CD4-positive, alpha-beta T cell treated with Interferon alpha-2 for 1 hour (primary cell): Measurements from ENCODE around the gene AGAP1.

ENCODE experiments used
- DNase-seq, 2 donors: peaks; one replicate each; pipeline ENCODE4 v3.0.0-alpha.2; 2020 to 2022

AGAP1 gene

DNA sequence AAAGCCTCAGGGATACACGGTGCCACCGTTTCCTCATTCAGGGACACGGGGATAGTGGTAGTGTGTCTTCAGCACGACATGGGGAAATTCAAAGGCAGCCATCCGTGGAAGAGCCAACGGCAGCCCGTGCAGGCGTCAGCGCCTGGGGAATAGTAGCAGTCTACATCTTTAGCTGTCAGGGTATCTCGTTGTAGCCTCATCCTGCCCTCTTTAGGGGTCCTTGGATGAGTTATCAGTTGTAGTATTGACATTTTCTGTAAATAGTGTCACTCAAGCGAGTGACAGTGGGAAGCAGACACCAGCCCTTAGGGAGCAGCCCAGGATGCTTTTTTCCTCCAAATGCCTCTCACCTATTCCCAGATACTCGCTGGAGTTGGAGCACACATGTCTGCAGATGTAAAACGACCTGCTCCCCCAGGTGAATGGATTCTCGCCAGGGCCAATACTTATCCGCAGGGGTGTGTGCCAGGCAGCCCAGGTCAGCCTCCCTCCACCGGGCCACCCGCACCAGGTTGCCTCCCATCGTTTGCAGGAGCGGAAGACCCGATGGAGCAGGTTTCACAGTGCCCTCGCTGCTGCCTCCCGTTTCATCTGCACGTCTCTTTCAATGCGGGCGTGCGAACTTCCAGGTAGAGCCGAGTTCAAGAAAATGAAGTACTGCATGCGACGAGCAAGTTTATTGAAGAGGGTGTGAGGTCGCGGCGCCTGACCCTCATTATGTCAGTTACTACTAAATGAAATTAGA is 41.0 kb downstream of the AGAP1 start:
- no peak for DNase-seq

DNA sequence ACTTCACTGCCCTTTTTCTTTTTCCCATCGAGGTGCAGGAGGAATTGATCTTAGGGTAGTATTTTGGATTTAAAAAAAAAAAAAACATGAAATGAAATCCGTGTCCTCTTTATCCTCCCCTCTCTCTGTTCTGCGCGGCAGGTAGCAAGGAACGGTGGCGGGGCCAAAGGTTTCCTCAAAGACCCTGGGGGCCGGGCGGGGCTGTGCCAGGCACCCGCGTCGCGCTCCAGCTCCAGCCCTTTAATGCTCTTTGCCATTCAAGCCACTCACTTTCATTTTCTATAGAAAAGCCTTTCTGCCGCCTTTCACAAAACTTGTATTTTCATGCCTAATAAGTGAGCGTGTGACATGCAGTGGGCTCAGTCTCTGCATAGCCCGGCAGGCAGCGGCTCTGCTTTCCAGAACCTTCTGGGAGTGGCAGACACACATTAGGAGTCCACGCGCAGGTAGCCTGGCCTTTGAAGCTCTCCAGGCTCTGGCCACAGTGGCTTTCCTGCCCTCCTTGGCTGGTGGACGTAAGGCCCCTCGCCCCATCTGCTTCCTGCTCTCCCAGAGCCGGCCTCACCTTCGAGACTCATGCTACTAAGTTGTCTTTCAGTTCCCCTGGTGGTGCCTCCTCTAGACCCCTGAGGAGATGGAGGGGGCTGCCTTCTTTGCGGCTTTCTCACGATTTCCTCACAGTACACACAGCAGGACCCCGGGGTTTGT is 41.7 kb downstream of the AGAP1 start:
- no peak for DNase-seq

DNA sequence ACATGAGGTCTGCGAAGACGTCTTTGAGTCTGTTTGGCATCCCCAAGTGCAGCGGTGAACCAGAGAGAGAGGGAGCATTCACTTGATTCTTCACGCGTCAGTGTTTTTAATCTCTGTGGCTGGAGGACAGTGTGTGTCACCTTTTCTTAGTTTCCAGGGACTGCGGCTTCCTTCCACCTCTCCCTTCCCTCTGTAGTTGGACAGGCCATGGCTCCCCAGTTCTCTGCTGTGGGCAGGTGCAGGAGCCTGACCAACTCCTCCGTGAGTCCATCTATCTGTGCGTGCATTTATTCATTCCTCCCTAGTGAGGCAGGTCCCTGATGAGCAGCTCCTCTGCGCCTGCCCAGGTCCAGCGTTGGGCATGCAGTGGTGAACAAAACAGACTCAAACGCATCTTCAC is 42.9 kb downstream of the AGAP1 start:
- no peak for DNase-seq

DNA sequence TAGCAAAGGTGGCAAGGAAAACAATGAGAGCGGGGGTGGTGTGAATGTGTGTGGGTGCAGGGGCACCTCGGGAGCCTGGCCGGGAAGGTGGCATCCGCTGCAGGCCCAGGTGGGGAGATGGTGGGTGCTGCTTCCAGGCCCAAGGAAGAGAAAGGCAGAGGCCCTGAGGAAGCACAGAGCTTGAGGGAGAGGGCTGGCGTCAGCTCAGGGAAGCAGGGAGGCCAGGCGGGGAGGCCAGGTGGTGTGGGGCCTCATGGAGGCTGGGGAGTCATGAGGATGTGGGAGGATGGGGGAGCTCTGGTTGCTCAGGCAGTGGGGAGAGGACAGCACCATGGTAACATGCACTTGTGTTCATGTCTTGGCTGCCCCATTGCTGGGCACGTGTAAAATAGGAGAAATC is 43.3 kb downstream of the AGAP1 start:
- no peak for DNase-seq

DNA sequence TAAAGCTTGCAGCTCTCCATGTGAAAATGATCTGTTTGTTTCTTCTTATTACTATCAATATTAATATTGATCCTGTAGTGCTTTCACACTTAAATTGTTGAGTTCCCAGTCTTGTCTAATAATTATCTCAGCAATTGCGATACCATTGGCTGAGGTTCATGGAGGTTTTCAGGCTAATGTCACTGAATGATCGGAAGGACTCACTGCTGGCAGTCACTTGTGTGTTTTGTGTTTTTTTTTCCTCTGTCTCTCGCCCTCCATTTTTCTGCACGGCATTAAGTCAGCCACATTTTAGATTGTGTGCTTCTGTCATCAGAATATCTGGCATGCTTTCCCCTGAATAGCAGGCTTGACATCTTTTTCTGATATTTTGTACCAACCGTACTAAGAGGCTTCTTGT is 43.7 kb downstream of the AGAP1 start:
- no peak for DNase-seq

DNA sequence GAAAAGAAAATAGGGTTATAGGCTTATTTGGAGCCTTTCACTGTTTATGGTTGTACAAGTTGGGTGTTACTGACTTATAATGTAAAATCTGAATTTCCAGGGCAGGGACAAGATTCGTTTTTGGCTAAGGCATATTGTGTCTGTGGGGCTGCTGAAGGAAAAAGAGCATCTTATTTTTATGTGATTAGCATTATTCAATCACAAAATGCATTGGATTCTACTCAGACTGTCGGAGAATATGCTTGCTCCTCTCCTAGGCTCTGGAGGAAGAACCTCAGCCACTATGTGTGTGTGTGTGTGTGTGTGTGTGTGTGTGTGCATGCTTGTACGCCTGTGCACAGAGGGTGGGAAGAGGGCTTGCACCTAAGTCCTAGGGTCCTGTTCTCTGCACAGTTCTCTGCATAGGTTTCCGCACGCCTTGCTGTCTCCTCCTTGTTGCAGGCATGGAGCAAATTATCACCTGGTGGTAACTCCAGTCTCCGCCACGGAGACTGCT is 44.3 kb downstream of the AGAP1 start:
- no peak for DNase-seq

DNA sequence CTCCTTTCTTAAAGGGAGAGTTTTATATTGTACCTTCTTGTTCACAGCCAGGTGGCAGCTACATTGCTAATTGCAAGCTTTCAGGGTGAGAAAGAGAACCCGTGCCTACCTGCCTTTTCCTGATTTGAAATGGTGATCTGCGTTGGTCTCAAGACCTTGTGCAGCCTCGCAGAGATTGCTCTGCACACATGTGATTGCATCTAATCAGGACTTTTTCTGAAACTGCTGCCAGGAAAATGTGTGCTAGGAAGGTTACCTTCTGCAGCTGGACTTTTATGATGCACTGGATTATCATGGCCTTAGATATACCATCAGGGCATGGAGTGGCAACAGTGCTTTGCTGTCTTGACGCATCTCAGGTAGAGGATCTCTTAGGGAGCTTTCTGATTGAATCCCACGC is 45.1 kb downstream of the AGAP1 start:
- DNase-seq = no peak

DNA sequence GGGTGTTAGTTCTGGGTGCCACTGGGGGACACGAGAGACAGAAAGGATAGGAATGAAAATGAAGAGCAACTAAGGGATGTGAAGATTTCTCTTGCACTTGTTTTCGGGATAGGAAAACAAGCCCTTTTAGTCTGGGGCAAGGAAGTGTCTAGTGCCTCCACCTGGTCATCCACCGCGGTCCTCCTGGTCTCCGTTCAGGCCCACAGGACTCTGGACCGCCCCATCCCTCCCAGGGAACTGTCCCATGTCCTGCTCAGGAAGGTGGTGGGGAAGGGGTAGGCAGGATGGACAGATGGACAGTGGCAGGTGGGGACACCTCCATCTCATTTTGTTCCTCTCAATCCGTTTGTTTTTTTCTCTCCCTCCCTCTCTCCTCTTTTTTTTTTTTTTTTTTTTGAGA is 45.9 kb downstream of the AGAP1 start:
- no peak for DNase-seq

DNA sequence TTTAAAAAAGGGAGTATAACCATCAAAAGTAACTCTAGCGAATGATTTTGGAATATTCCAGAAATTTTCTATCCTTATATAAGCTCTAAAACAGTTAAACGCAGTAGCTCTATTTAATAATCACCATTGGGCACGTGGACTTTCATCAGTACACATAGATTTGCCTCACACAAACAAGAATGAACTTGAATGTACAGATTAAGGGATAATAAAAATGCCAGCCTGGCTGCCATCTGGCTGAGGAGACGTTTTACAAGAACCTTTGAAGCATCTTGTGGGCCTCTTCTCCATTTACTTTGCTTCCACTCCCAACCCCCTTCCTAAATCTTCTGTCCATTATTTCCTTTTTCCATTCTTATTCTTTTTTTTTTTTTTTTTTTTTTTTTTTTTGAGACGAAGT is 47.2 kb downstream of the AGAP1 start:
- DNase-seq = no peak

DNA sequence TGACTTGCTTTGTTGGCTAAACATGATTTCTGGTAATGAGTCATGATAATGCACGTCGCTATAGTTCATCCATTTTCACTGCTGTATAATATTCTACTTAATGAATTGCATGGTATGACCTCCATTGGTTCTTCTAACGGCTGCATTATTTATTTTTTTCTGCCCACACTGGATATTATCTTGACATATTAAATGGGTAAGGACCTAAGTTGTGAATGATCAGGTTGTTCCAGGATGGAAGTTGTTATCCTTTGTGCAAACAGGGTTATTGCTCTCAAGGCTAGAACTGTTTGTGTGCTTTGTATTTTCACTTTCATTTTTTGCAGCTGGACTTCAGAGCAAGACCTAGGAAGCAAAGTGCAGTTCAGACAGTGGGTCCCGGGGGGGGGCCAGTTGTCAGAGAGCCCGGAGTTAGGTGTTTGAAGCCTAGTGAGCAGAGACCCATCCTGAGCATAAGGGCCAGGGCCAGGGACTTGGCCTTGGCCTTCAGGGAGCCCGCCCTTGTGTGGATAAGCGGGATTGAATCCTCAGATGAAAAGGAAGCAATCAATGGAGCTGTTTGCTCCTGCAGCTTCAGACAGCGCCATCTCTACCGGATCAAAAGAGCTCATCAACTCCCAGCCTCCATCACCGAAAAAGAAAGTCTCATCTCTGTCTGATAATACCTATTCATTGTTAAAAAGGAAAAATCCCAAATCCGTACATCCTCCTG is 48.2 kb downstream of the AGAP1 start:
- DNase-seq = no peak

DNA sequence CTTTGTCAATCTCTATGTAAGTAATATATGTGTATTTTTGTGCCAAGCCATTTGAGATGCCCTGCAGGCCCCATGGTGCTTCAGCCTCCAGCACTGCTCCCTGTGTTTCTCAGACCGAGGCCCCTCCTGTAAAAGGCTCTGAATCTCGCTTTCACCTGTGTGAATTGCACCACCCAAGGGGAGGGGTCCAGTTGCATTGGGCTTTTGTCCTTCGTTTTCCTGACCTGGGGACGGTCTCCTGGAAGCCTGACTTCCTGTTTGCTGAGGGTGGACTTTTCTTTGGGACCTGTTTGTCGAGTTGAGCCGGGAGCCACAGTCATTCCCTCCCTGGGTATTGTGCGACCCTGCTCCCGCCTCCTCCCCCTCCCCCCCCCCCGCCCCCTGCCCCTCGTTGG is 48.9 kb downstream of the AGAP1 start:
- DNase-seq = no peak

DNA sequence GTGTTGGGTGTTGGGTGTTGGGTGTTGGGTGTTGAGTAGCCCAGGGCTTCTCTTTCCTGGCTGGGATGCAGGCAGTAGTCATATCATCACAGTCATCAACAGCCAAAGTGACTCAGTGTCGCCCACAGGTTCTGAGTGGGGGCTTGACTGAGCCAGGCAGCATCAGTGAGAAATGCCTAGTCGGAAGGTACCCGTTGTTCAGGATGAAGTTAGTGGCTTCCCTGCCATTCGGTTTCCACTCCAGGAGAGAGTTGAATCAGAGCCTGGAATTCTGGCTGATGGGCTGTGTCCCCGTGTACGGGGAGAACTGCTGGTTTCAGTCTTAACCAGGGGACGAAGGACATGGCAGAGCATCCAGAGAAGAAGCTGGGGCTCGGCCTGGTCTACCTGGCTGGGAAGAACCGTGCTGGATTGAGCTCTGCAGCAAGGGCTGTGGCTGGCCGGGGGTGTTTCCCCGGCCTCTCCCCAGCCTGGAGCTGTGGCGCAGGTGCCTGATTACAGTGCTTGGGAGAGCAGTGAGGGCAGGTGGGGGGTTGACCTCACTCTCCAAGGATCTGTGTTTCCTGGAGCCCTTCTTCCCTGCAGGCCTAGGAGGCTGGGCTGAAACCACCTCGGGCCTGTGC is 49.4 kb downstream of the AGAP1 start:
- DNase-seq = no peak

DNA sequence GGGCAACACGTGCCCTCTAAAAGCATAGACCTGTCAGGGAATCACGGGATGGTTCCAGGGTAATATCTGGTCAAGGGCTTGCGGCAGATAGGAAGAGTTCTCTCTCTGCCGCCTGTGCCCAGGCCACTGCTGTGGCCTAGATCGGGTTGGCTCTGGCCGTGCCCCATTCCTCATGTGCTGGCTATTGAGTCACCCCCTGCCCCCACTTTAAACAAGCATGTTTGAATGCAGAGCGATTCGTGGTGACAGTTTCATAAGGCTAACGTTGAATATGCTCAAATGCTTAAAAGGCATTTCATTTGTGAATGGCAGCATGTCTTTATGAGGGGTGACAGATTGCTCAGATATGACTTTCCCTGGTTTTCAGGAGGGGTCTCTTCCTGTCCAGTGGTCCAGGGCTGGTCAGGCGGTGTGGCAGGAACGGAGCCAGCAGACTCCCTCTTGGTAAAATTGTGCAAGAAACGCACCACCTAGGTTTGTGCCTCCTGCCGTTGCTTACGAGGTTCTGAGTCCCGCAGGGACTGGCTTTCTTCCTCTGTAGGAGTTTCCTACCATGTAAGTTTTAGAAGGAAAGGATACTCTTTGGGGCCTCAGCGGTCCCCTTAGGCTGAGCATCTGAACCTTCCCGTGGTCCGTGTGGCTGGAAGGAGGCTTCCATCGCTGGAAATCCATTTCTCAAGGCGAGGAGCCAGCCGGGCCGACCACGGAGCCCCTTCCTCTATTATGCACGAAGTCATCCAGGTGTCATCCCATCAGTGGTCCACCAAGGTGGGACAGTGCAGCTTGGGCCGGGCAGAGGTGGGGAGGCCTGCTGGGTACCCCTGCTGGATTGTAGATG is 50.2 kb downstream of the AGAP1 start:
- no peak for DNase-seq

DNA sequence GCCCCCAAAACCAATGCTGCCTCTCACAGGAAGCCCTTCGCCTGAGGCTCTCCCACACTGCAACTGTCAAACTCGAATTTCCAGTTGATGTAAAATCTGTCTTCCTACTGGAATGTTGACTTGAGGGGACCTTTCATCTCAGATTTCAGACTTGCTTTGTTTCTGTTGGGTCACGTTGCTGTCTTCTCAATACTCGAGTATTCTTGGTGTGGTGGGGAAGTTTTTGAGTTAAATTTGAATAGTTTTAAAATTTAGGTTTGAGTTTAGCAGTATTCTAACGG is 50.8 kb downstream of the AGAP1 start:
- no peak for DNase-seq

DNA sequence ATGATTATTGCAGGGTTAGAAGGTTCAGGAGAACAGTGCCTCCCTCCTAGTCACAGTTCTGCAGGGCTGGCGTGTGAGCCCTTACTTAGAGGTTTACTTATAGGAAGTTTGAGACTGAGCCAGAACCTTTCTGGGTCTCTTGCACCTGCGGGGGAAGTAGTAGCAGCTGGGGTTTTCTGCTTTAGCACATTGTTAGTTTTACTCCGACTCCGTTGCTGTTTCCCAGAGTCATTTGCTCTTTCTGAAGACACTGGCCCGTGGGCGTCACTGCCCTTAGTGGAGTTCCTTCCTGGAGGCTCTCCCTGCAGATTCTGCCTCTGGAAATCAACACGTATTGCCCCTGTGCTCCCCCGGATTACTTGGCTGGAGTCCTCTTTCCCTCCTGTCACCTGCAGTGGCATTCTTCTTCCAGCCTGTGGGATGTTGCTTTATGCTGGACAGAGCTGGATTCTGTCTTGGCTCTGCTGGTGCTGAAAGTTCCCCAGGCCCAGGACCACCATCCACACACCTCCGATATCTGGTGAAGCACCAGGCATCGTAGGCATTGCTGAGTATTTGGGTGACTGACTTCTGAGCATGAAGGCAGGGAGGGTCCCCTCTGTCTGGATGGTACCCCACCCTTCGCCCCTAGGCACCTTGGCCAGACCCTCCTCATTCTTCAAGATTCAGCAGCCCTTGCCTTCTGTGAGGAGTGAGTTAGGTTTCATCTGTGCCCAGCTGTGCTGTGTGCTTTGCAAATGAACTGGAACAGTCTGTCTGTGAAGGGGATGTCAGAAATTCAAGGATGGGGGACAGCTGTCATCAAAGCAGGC is 51.7 kb downstream of the AGAP1 start:
- no peak for DNase-seq

DNA sequence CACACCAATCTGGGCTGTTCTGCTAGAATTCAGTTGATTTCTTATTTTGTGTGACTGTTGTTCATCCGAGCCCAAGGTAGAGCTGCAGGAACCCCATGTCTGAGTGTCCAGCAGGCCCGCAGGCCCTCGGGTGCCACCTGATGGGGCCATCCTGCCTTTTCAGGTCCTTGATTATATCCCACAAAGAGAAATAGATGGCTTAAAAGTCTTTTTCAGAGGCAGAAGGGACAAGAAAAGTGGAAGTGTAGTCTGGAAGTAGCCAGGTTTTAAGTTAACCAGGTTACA is 52.2 kb downstream of the AGAP1 start:
- DNase-seq = no peak

DNA sequence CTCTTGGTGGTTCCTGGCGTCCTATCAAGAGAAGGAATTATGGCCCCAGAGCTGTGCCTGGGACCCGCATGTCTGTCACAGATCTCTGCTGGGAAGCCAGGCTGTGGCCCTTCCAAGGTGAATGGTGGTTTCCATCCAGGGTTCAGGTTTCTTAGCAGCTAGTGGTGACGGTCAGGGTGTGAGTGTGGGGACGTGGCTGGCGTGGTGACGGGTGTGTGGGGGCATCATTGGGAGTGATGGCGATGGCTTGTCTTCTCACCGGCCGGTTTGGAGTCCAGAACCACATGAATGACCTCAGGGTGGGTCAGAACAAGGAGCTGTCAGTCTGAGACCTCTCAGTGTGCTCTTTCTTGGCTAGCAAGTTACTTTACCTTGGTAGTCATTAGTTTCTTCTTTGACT is 52.6 kb downstream of the AGAP1 start:
- DNase-seq = no peak

DNA sequence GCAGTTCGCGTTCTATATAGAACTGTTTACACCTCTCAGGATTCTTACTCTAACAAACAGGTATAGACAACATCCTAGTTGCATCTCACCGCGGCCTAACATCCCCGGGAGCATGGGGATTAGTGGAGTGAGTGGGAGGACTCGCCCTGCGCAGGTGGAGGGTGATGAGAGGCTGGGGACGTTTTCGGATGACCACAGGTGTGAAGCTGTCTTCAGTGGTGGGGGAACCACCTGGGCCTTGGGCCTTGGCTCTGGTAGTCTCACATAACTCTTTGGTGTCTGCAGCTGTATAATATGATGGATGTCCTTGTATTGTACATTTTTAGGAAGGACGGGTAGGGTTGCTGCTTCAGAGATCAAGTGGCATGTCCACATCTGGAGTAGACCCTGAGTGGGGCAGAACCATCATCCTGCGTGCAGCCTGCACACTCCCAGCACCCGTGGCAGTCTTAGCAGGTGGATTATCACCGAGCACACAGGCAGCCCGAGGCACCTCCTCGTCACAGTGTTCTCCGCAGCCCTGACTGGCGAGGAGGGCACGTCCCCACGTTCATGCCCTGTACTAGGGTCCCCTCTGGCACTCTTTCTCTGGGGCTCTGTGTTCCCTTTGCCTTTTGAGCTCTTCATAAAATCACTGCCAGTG is 56.0 kb downstream of the AGAP1 start:
- DNase-seq = no peak

DNA sequence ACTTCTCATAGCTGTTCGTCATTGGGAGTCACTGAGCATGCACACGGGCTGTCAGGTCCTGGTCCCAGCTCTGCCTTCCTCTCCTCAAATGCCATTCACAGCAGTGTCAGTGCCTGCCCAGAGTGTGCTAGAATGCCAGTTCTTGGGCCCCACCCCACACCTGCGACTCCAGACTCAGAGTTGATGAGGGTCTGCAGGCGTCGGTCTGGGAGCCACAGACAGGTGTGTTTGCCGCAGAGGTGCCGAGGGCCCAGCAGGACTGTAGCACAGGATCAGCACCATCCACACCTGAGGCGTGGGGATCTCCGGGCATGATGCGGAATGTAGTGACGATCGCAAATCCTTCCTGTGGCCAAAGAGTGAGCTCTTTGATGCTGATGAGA is 56.5 kb downstream of the AGAP1 start:
- no peak for DNase-seq

DNA sequence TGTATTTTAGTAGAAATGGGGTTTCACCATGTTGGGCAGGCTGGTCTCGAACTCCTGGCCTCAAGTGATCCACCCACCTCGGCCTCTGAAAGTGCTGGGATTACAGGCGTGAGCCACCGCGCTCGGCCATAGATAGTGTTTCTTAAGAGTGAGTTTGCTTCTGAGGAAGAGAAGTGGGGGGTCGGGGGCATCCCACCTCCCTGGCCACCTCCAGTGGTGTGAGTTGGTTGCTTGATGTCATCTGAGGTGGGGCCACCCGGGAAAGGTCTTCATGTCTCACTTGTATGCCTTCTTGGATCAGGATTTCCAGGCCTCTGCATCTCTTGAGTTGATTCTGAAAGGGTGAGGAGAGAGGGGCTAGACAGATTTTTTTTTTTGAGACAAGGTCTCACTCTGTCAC is 57.1 kb downstream of the AGAP1 start:
- no peak for DNase-seq

DNA sequence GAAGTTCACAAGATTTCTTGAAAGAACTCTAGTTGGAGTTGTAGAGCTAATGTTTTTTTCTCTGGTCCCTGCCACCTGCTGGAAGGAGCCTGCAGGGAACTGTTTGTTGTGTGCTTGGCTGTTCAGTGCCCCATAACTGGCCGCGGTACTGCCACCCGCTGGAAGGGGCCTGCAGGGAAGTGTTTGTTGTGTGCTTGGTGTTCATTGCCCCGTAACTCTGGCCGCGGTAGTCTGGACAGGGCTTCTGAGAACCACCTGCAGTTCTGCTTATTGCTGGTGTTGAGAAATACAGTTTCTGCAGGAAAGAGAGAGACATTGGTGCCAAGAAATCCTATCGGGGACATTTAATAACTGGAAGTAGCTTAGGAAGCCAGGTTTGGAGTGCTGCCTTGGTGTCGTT is 58.1 kb downstream of the AGAP1 start:
- no peak for DNase-seq

DNA sequence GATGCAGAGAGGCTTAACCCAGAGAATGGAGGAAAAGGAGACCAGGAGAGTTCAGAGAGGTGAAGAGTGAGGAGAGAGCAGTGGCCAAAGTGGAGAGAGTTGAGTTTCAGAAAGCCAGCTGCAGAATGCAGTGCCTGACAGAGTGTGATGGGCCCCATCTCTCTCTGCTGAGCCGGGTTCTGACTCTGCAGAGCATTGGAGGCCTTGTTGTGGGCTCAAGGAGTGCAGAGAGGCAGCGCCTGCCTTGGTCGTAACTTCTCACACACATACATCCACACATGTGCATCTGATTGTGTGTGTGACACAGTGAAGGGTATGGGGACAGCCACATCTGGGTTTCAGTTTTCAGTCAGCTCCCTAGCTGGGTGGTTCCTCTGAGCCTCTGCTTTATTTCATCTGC is 58.8 kb downstream of the AGAP1 start:
- no peak for DNase-seq
